Cortex of kidney (tissue), 1 donor: ENCODE measurements around the gene L2HGDH.

ENCODE experiments used
- DNase-seq: peaks from one replicate; lab custom pipeline; 2025; lab: John Stamatoyannopoulos, UW

L2HGDH gene

DNA sequence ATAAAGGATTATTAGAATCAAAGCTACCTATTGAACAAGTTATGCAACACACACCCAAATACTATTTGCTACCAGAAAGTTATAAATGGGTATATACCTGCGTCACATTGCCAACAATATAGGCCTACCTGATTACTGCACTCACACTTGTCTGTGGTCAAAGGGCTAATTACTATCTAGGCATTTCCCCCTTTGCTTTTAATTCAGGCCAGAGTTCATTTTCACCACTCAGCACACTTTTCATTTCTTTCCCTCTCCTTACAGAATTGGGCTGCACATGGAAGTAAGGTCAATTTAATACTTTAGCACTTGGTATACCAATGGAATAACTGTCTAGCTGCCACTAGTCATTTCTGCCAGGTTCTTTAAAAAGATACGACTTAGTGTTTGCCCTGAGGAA is 82.3 kb downstream of the L2HGDH start:
- no peak for DNase-seq

DNA sequence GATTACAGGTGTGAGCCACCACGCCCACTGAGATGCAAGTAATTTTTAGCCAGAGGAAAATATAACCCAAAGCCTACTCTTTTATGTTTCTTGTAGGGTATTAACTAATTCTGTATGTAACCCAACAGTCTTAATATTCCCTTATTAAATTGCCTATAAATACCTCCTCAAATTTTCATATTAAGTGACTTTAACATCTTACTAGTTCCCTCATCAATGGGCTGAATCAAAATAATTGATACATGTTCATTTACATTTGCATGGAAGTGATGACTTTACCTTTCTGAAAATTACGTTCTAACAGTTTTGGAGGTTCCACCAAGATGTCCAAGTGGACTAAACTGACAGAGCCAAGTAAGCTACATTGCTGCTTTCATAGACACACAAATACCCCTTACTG is 83.7 kb downstream of the L2HGDH start:
- DNase-seq = no peak

DNA sequence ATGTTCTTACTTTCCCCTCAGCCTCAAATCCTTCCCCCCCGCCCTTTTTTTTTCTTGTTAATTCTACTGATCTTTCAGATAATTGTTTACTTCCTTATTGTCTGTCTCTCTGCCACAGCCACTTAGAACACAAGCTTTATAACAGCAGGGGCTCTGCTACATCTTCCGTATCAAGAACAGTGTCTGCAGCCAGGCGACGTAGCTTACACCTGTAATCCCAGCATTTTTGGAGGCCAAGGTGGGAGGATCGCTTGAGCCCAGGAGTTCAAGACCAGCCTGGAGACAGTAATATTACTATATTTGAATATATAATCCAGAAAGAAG is 86.1 kb downstream of the L2HGDH start:
- DNase-seq = no peak

DNA sequence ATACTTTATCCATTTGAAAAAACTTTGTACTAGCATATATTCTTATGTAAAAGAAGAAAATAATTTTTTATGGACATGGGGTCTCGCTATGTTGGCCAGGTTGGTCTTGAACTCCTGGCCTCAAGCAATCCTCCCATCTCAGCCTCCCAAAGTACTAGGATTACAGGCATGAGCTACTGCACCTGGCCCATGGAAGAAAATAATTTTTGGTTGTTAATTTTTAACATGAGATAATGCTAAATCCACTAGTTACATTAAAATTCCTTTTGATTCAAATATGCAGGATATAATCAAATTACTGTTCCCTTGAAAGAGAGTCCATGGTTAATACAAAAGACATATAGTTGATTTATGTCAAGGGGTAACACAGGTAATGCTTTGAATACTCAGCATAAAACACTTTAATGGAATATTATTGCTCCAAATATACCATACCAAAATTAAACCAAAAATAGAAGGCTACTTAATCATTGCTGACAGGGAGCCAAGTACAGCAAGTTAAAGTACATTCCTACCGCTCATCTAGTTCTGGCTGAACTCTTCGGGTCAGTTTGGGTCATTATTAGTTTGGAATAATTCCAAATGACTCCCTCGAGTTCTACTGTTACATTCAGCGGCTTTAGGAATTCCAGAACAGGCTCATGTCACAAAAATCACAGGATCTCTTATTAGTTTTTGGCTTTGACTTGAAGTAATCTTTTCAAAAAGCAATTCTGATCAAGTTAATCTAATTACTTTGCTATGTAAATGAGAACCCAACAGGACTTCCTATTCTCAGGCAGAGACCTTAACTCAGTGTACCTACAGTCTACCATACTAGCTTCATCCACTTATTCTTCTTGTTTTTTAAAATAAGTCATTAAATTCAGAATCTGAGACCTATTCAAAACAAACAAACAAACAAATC is 86.7 kb downstream of the L2HGDH start:
- no peak for DNase-seq

DNA sequence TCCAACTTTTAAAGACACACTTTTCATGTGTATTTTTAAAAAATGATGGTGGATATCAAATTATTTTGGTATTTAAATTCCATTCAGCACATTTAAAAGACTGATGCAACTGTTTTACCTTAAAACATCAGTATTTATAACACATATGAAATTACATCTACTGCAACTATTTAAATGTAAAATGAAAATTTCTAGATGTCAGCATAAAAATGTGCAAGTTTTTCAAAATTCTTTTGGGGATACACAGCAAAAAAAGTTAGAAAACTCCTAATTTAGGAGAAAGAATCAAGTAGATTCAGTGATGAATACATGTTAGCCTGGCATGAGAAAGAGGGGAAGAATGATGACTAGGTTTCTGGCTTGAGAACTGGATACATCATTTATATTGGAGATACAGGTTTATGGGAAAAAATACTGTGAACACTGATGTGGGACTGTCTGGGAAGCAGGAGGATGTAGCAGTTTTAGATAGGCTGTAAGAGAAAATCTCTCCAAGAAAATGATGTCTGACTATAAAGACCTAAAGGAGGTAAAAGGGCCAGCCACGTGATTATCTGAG is 89.9 kb downstream of the L2HGDH start:
- no peak for DNase-seq

DNA sequence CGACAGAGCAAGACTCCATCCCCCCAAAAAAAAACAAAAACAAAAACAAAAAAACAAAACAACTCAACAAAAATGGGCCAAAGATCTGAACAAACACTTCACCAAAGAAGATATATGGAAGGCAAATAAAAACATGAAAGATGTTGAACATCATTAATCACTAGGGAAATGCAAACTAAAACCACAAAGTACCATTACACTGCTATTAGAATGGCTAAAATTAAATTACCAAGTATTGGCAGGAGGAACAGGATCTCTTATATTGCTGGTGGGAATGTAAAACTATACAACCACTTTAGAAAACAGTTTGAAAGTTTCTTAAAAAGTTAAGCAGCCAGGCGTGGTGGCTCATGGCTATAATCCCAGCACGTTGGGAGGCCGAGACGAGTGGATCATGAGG is 93.5 kb downstream of the L2HGDH start:
- no peak for DNase-seq

DNA sequence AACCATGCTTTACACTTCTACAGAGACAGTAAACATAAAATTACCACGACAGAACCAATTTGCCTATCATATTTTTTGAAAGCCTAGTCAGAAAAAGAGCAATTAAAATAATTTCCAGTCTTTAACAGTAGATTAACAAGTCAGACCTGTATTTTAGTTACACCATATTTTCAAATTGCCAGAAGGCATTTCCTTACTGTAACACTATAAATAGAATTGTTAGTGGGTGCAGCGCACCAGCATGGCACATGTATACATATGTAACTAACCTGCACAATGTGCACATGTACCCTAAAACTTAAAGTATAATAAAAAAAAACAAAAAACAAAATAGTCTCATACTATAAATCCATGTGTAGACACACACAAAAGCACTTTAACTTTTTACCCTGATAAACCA is 96.6 kb downstream of the L2HGDH start:
- no peak for DNase-seq

DNA sequence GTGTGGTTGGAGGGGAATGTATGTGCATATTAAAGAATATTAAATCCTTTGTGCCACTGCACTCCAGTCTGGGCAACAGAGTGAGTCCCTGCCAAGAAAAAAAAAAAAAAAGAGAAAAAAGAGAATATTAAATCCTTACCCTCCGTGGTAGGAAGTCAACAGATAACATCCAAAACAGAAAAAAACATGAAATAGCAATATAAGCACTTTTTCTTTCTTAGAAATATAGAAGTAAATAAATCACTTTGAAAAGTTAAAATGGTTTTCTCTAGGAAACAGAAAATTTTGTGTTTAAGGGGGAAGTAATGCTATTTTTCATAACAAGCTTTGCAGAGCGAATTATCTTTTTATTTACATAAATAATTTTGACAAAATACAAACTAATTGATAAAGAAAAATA is 98.2 kb downstream of the L2HGDH start:
- DNase-seq = no peak

DNA sequence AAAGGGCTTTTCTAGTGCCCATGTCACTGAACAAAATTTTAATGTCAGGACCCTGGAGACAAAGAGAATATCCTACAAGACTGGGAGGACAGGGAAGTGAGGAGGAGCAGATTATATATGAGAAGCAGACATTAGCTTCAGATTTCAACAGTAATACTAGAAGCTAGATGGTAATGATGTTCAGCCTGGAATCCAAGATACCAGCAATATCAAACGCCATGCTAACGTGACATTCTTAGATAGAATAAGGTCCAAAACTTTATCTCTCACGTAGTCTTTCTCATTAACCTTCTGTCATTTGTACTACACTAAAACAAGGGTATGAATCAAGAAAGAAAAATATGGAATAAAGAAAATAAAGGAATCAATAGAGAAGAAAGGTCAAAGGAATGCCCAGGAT is 99.3 kb downstream of the L2HGDH start:
- no peak for DNase-seq

DNA sequence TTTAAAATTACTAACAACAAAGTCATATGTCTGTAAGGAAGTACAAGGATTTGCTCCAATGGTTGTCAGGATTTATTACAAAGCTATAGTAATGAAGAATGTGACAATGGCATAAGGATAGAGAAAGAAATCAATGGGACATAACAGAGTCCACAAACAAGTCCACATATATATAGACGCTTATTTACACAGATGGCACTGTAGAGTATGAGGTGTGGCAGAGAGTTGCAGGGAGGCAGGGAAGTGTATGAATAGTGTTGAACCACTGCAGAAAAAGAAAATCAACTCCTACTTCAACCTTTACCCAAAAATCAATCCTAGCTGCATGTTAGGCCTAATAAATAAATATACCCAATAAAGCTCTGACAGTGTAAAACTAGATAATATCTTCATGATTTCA is 102.0 kb downstream of the L2HGDH start:
- DNase-seq = no peak

DNA sequence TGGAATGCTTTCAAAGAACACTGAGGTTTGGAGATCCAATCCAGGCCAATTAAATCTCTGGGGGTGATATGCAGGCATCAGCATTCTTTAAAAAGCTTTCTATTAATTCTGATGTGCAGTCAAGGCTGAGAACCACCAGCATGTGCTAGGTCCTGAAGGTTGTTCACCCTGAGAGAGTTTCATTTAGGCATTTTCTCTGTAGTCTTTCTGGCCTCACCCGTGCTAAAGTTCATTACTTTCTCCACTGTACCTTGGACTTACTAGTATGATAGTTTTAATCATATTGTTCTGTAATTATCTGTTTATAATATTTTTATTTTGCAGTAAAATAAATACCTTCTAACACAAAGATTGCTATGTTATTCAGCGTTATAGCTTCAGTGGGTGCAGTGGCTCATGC is 113.5 kb downstream of the L2HGDH start:
- no peak for DNase-seq

DNA sequence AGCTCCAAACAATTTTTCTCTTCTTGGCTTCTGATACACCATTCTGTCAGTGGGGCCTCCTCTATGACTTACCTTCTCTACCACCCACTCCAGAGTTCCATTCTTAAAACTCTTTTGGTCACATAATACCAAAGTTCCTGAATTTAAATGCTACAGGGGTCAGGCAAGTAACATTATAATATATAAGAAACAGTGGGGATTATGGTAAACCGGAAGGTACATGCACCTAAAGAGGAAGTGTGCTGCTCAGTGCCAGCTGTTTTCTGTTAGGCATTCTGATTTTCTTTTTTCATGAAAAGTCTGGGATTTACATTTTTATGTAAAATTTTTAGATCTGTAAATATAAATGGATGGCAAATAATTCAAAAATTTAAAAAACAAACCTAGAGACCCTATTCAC is 120.5 kb downstream of the L2HGDH start:
- DNase-seq = no peak
